Measurements from ENCODE around the gene STAT1.

Gene STAT1

DNA sequence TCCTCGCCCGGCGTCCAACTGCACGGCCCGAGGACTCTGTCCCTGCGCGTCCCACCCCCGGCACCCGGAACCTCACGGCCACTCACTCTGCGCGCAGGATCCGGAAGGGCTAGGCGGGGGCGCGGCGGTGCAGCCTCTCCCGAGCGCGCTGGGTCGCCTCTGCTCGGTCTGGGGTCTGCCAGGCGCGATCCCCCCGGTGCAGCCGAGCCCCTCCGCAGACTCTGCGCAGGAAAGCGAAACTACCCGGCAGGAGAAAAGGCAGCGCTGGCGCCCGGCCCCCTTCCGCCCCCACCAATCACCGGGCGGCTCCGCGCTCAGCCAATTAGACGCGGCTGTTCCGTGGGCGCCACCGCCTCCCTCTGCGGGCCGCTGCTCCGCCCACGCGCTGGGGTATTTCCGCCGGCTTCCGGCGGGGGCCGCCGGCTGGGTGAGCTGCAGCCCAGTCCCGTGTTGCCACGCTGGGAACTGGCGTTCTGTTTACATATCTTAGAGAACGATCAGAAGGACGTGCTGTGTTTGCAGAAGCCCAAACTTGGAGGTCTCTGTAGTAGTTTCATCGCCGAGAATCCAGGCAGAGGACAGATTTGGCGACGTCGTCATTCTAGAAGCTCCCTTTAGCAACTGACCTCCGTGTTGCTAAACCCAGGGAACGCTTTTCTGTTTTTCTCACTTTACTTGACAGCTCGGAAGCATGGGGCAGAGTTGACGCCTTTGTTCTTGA, at the start of gene STAT1:
Gene STAT1 (minus strand): TSS at position 240 of the 721 bp plus-strand sequence. CDS start 4,168 bp downstream, outside the sequence.
- Histone ChIP-seq H3K4me1 (peaks cover 22% of the 10 kb centered on the region), H3K27ac (peak within 1 kb of the TSS; percentile 87), H4K20me1 (0 out of 2 replicates have a peak, but pooled peaks cover 7% of the 10 kb centered on the region)

DNA sequence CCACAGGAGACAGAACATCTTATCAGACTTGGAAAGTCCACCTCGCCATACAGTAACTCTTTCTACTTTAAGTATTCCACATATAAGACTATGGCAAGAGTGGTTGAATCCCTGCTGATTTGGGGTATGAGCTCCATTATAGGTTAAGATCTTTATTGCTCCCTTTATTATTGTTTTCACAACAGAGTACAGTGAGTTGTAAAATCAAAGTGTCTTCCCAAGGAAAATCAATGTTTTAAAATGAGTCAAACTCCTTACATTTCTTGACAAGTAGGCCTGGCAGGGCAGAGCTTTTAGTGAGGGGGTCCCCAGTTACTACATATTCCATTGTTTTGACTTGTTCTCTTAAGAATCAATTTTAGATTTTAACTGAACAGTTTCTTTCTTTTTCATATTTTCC, 49.6 kb upstream of the STAT1 start:
- no peak for TF ChIP-seq Cebpa-rat (IDR thresholded peaks at IDR 0.05)

More for the DNA sequence above, at the start of gene STAT1:
- TF ChIP-seq Cebpa-rat (IDR thresholded peaks at IDR 0.05) = no peak
- peak within 1 kb of the TSS; percentile 95 for H3K4me3 ChIP-seq
- no peaks in the 10 kb centered on the region for H3K27me3 ChIP-seq
- peak within 1 kb of the TSS; percentile 90 for H3K9ac ChIP-seq
- peak within 1 kb of the TSS; percentile 92 for H3K4me2 ChIP-seq
- peaks cover 17% of the 10 kb centered on the region for H3K36me3 ChIP-seq
- H3K9me3 ChIP-seq = no peaks in the 10 kb centered on the region

DNA sequence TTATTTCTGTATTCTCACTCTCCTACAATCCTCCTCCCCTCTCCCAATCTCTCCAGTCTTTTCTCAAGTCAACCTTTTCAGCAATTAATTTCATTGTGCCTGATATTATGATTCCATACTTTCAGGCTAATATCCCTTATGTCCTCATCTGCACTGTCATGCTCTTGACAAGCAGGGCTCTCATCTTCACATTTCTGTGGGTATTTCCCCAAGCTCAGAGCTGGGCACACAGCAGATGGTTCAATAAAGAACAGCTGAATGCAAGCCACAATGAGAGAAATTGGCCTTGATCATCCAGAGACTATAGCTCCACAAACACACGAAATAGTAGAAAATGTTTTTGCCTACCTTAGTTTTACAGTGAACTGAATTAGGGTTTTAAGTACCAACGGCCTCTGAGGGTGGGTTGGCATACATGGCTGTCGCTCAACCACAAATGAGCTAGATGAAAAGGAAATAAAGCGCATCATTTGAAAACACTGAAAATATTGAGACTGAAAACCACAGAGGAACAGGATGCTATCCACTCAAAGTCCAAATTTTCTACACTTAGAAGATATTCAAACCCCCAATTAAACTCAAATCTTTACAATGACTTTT, 47.5 kb upstream of the STAT1 start:
- H3K9me3 ChIP-seq = no peaks in the 10 kb centered on the region
- H3K4me1 ChIP-seq = 0 out of 2 replicates have a peak, but pooled peaks cover 6% of the 10 kb centered on the region
- H3K4me3 ChIP-seq = no peak overlapping the region
- no peak for TF ChIP-seq Cebpa-rat (IDR thresholded peaks at IDR 0.05)
- H3K27me3 ChIP-seq = no peaks in the 10 kb centered on the region
- no peak overlapping the region for H3K4me2 ChIP-seq
- no peak overlapping the region for H3K27ac ChIP-seq
- H4K20me1 ChIP-seq = no peaks in the 10 kb centered on the region
- no peaks in the 10 kb centered on the region for H3K36me3 ChIP-seq
- no peak overlapping the region for H3K9ac ChIP-seq

More for the DNA sequence above, 49.6 kb upstream of the STAT1 start:
- Histone ChIP-seq H3K9ac (no peak overlapping the region), H3K27ac (no peak overlapping the region), H3K4me3 (no peak overlapping the region), H3K4me2 (no peak overlapping the region), H3K4me1 (0 out of 2 replicates have a peak, but pooled peaks cover 7% of the 10 kb centered on the region), H4K20me1 (no peaks in the 10 kb centered on the region), H3K36me3 (no peaks in the 10 kb centered on the region), H3K27me3 (no peaks in the 10 kb centered on the region), H3K9me3 (no peaks in the 10 kb centered on the region)

DNA sequence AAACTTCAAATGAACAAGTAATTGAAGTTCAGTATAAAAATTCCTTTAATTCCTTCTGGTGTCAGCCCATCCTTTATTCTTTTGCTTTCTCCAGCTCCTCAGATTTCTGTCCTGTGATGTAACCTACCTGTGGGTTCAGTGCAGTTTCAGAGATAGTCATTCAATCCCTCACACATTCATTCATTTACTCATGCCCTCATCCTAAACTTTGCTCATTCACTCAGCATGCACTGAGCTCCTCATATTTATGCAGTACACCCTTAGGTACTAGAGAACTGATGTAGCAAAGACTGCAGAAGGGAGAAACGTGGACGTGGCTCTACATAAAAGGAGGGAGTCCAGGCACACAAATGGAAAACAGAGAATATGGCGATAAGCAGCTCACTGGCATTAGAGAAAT, 45.3 kb upstream of the STAT1 start:
- H4K20me1 ChIP-seq = no peaks in the 10 kb centered on the region
- no peak overlapping the region for H3K9ac ChIP-seq
- H3K4me3 ChIP-seq = no peak overlapping the region
- H3K9me3 ChIP-seq = no peaks in the 10 kb centered on the region
- no peaks in the 10 kb centered on the region for H3K36me3 ChIP-seq
- no peak overlapping the region for H3K4me2 ChIP-seq
- H3K4me1 ChIP-seq = peaks cover 6% of the 10 kb centered on the region; the same call in 1 of the 2 replicates
- H3K27me3 ChIP-seq = no peaks in the 10 kb centered on the region
- H3K27ac ChIP-seq = no peak overlapping the region
- no peak for TF ChIP-seq Cebpa-rat (IDR thresholded peaks at IDR 0.05)

DNA sequence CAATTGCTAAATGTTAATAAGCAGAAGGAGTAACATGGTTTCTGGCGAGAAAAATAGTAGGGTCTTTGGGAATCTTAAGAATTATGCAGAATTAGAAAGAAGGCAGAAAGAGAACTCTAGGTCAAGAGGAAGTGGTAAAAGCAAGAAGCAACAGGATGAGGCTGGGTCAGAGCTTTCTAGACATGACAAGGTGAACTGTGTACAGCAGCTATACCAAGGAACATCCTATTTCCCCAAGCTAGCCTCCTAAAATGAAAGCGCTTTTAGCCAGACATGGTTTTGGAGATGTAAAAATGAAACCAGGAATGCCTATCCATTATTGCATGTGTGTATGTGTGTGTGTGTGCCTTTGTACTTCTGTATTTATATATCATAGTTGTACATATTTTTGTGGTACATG, 42.3 kb upstream of the STAT1 start:
- Histone ChIP-seq H3K4me1 (peaks cover 11% of the 10 kb centered on the region), H3K27ac (no peak overlapping the region), H3K4me3 (no peak overlapping the region), H3K9me3 (no peaks in the 10 kb centered on the region), H3K9ac (no peak overlapping the region), H3K36me3 (no peaks in the 10 kb centered on the region), H3K4me2 (no peak overlapping the region), H3K27me3 (no peaks in the 10 kb centered on the region), H4K20me1 (no peaks in the 10 kb centered on the region)
- TF ChIP-seq Cebpa-rat (IDR thresholded peaks at IDR 0.05) = no peak

DNA sequence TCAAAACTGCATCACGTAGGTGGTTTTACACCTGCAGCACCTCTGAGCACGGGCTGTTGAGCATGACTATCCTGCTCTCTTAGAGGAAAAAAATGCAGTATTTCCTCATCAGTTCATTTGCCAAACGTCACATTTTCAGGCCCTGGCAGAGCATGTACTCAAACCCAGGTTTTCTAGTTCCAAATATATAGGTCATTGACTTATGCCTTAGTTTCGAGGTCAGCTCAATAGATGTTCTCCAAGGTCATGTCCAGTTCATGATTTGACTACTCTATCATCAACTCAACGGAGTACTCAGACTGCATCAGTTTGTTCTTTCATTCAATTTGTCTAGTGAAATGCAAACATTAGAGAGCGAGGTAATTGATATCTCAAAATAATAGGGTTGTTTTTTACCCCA, 39.3 kb upstream of the STAT1 start:
- Histone ChIP-seq H3K4me2 (no peak overlapping the region), H3K4me3 (no peak overlapping the region), H3K9ac (no peak overlapping the region), H3K4me1 (peaks cover 11% of the 10 kb centered on the region), H3K36me3 (no peaks in the 10 kb centered on the region), H3K27me3 (no peaks in the 10 kb centered on the region), H3K27ac (no peak overlapping the region), H3K9me3 (no peaks in the 10 kb centered on the region), H4K20me1 (no peaks in the 10 kb centered on the region)
- no peak for TF ChIP-seq Cebpa-rat (IDR thresholded peaks at IDR 0.05)

DNA sequence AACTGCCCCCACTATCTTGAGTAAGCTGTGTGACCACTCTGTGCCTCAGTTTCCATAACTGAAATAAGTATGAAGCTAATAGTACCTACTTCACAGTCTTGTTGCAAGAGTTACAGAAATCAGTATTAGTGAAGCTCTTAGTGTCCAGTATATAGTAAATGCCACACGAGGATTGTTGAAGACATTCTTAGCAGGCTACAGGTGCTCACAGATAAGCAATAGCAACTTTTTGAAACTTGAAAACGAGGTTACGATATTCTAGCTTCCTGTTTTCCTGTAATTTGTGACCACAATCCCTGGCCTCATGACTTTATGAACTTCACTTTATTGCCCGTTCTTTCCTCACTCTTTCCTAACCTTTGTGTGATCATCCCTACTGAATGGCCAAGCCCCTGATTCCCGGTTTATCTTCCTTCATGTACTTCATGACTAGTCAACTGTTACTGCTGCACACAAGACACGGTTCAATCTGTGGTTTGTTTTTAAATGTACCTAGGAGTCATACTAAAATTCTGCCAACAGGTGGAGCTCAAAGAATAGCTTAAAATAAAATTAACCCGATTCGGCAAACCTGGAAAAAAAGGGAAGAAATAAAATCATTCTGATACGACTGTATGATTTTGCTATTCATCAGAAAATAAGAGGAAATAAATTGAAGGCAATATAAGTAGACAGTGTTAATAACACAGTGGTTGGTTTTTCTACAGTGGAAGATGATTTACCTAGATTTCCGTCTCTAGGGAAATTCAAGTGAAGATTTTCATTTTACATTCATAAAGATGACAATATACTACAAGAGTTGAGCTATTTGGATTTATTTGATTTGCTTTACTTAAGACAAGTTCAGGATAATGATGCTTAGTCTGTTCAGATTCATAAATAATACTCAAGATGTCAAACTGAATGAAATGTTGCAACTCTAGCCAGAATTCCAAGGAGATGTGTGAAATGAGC, 38.1 kb upstream of the STAT1 start:
- Histone ChIP-seq H3K27ac (no peak overlapping the region), H3K4me3 (no peak overlapping the region), H3K27me3 (no peaks in the 10 kb centered on the region), H3K9me3 (no peaks in the 10 kb centered on the region), H3K4me1 (peaks cover 11% of the 10 kb centered on the region), H3K9ac (no peak overlapping the region), H3K4me2 (peak overlapping the region; percentile 42), H3K36me3 (no peaks in the 10 kb centered on the region), H4K20me1 (no peaks in the 10 kb centered on the region)
- TF ChIP-seq Cebpa-rat (IDR thresholded peaks at IDR 0.05) = no peak

DNA sequence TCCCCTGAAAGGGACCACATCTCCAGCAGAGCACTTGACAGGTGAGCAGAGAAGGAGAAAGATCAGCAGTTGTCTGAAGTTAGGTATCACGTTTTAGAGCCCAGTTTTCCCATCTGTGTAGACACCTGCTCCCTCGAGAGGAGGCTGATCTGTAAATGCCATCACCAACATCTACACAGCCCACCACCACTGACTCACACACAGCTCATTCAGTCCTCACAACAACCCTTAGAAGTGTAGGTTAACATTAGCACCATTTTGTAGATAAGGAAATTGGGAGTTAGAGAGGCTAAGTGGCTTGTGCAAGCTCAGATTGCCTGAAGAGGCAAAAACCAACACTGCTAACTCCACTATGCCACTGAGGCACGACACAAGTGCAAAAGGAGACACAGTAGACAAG, 37.2 kb upstream of the STAT1 start:
- peaks cover 11% of the 10 kb centered on the region for H3K4me1 ChIP-seq
- H4K20me1 ChIP-seq = no peaks in the 10 kb centered on the region
- H3K36me3 ChIP-seq = no peaks in the 10 kb centered on the region
- no peak overlapping the region for H3K4me2 ChIP-seq
- H3K27ac ChIP-seq = no peak overlapping the region
- H3K4me3 ChIP-seq = no peak overlapping the region
- TF ChIP-seq Cebpa-rat (IDR thresholded peaks at IDR 0.05) = no peak
- no peaks in the 10 kb centered on the region for H3K27me3 ChIP-seq
- H3K9me3 ChIP-seq = no peaks in the 10 kb centered on the region
- no peak overlapping the region for H3K9ac ChIP-seq

DNA sequence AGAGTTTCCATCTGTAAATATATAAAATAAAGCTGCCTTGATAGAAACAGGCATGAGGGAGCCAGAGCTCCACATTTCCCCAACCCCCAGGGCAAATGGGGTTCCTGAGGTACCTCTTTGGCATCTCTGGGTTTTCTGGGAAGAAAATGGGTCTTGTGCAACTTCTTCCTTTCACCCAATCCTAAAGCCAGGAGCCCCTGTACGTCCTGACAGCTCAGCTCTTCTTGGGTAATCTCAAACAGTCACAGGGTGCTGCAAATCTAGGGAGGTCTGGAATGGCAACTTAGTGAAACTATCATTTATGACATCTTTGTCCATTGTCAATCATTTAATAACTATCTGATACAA, 36.6 kb upstream of the STAT1 start:
- no peak overlapping the region for H3K9ac ChIP-seq
- TF ChIP-seq Cebpa-rat (IDR thresholded peaks at IDR 0.05) = no peak
- no peaks in the 10 kb centered on the region for H3K9me3 ChIP-seq
- no peak overlapping the region for H3K4me2 ChIP-seq
- H3K4me3 ChIP-seq = no peak overlapping the region
- H3K27ac ChIP-seq = no peak overlapping the region
- no peaks in the 10 kb centered on the region for H4K20me1 ChIP-seq
- peaks cover 11% of the 10 kb centered on the region for H3K4me1 ChIP-seq
- H3K36me3 ChIP-seq = no peaks in the 10 kb centered on the region
- H3K27me3 ChIP-seq = no peaks in the 10 kb centered on the region

Measured in BLaER1 (cell line).